Caco-2 (cell line): ENCODE data around the gene IKZF1. TPM values are rescaled to one million over a fixed set of nuclear protein-coding genes. Genes with fewer than 3 reads are reported as not detected.

Source experiments
- BruUV-seq: library from RNA; stranded (reverse); fragments of 400-500 nt; replicated peaks from 2 replicates; lab custom pipeline; 2021; lab: Mats Ljungman, UMichigan
- CTCF ChIA-PET: fragments of 300-600 bp; sonication (Branson Sonifier 250); formaldehyde crosslinking; loops from one replicate; lab custom pipeline; 2022; ENCODE audit warnings: antibody characterized with exemption; lab: Charles Lee
- POLR2A ChIA-PET: fragments of 300-600 bp; sonication (Branson Sonifier 250); formaldehyde crosslinking; loops from one replicate; lab custom pipeline; 2022; ENCODE audit warnings: antibody characterized with exemption; lab: Charles Lee
- DNase-seq, 2 experiments: peaks; one replicate each; pipeline versions ENCODE4 v3.0.0 to v3.0.0-alpha.2; 2020 to 2022
- H3K27me3 ChIP-seq: replicated peaks from 2 replicates; pipeline ENCODE4 v1.6.0; 2011; ENCODE audit warnings: low read length; ENCODE audit not compliant: control insufficient read depth, insufficient read depth
- H3K36me3 ChIP-seq: 2 replicates; pipeline ENCODE4 v1.5.1; 2011; ENCODE audit warnings: low read length; ENCODE audit not compliant: control insufficient read depth, insufficient read depth
- H3K4me1 ChIP-seq: fragments of 250-450 bp; sonication (Bioruptor Pico); 2 replicates; pipeline ENCODE4 v1.5.1; 2020; ENCODE audit warnings: mild to moderate bottlenecking
- H3K4me3 ChIP-seq: 2 replicates; pipeline ENCODE4 v1.5.1; 2011; ENCODE audit warnings: low read depth, mild to moderate bottlenecking, control low read depth, low read length
- H3K9me3 ChIP-seq: fragments of 250-450 bp; sonication (Bioruptor Pico); 2 replicates; pipeline ENCODE4 v1.5.1; 2020; ENCODE audit warnings: mild to moderate bottlenecking, moderate library complexity
- H3K27ac Mint-ChIP-seq: one replicate; pipeline ENCODE4 v1.8.0; 2022; ENCODE audit warnings: mixed read lengths; ENCODE audit not compliant: unreplicated experiment
- H3K27me3 Mint-ChIP-seq: one replicate; pipeline ENCODE4 v1.8.0; 2022; ENCODE audit warnings: mixed read lengths; ENCODE audit not compliant: insufficient read depth, unreplicated experiment
- H3K36me3 Mint-ChIP-seq: one replicate; pipeline ENCODE4 v1.8.0; 2022; ENCODE audit warnings: mild to moderate bottlenecking, mixed read lengths; ENCODE audit not compliant: insufficient read depth, unreplicated experiment
- H3K4me1 Mint-ChIP-seq: one replicate; pipeline ENCODE4 v1.8.0; 2022; ENCODE audit warnings: low read depth, mixed read lengths; ENCODE audit not compliant: unreplicated experiment
- H3K4me3 Mint-ChIP-seq: one replicate; pipeline ENCODE4 v1.8.0; 2022; ENCODE audit warnings: mild to moderate bottlenecking, moderate library complexity, mixed read lengths; ENCODE audit not compliant: unreplicated experiment
- H3K9me3 Mint-ChIP-seq: one replicate; pipeline ENCODE4 v1.8.0; 2022; ENCODE audit warnings: mixed read lengths; ENCODE audit not compliant: unreplicated experiment
- CTCF ChIP-seq, 2 experiments: fragments of 200-600 bp in 1 of 2; IDR thresholded peaks; 1 replicate in 1 of 2; 2 replicates in 1 of 2; pipeline versions ENCODE4 v1.5.1 to v1.8.0; 2011 to 2022; ENCODE audit warnings: antibody characterized with exemption in 1 of 2, control low read depth in 1 of 2, inconsistent platforms in 1 of 2, low read depth in 1 of 2, low read length in 1 of 2, mild to moderate bottlenecking in 1 of 2, moderate library complexity in 1 of 2; ENCODE audit not compliant: insufficient read depth in 1 of 2, severe bottlenecking in 1 of 2, unreplicated experiment in 1 of 2
- intact Hi-C: fragments of 100-400 bp; cut with micrococcal nuclease; formaldehyde crosslinking; loops from one replicate; pipeline ENCODE4 v1.10.0; 2022; ENCODE audit not compliant: unreplicated experiment
- total RNA-seq: library from RNA; stranded (reverse); gene quantifications from 2 replicates; pipeline ENCODE4 v1.2.3, GENCODE V29; 2022

Gene IKZF1
- total RNA-seq, 1 experiment from 2014 or later: not detected

- H3K4me1 ChIP-seq: no peaks in the 10 kb centered on the region
- no peak for TF ChIP-seq CTCF (IDR thresholded peaks at IDR 0.05; ENCODE audit: insufficient read depth in 1 of 2, low read depth in 1 of 2, low read length in 1 of 2, severe bottlenecking in 1 of 2, unreplicated experiment in 1 of 2)
- H3K4me3 ChIP-seq: no peak overlapping the region
- DNase-seq: no peak
- ChIA-PET CTCF (no interaction called here), POLR2A (no interaction called here)
- Mint-ChIP-seq H3K4me1 (no peaks in the 10 kb centered on the region), H3K9me3 (no peaks in the 10 kb centered on the region), H3K4me3 (no peak overlapping the region), H3K36me3 (peaks cover 6% of the 10 kb centered on the region), H3K27me3 (peaks cover 35% of the 10 kb centered on the region), H3K27ac (no peak overlapping the region)
- BruUV-seq: no TSS peak
- H3K9me3 ChIP-seq: no peaks in the 10 kb centered on the region
- no peaks in the 10 kb centered on the region for H3K27me3 ChIP-seq
- H3K36me3 ChIP-seq: no peaks in the 10 kb centered on the region
- intact Hi-C loops: no loop called here
Observed at GRCh38 chr7:50393547-50394252, 89.2 kb downstream of the IKZF1 start.

- Histone ChIP-seq H3K9me3 (no peaks in the 10 kb centered on the region), H3K36me3 (no peaks in the 10 kb centered on the region), H3K4me3 (no peak overlapping the region), H3K27me3 (no peaks in the 10 kb centered on the region), H3K4me1 (no peaks in the 10 kb centered on the region)
- Mint-ChIP-seq H3K9me3 (no peaks in the 10 kb centered on the region), H3K27ac (no peak overlapping the region), H3K36me3 (peaks cover 6% of the 10 kb centered on the region), H3K27me3 (peaks cover 35% of the 10 kb centered on the region), H3K4me1 (no peaks in the 10 kb centered on the region), H3K4me3 (no peak overlapping the region)
- DNase-seq: no peak
- no TSS peak for BruUV-seq
- POLR2A ChIA-PET: no interaction called here
- intact Hi-C loops: no loop called here
- CTCF ChIA-PET: no interaction called here
- no peak for TF ChIP-seq CTCF (IDR thresholded peaks at IDR 0.05; ENCODE audit: insufficient read depth in 1 of 2, low read depth in 1 of 2, low read length in 1 of 2, severe bottlenecking in 1 of 2, unreplicated experiment in 1 of 2)
Observed at GRCh38 chr7:50394315-50394714, 89.8 kb downstream of the IKZF1 start.

GRCh38 chr7:50396856-50397255, 92.3 kb downstream of the IKZF1 start:
- H3K4me3 ChIP-seq: no peak overlapping the region
- Mint-ChIP-seq H3K9me3 (no peaks in the 10 kb centered on the region), H3K27ac (no peak overlapping the region), H3K36me3 (peaks cover 6% of the 10 kb centered on the region), H3K4me3 (no peak overlapping the region), H3K27me3 (peaks cover 33% of the 10 kb centered on the region), H3K4me1 (no peaks in the 10 kb centered on the region)
- H3K4me1 ChIP-seq: no peaks in the 10 kb centered on the region
- intact Hi-C loops: no loop called here
- no peak for TF ChIP-seq CTCF (IDR thresholded peaks at IDR 0.05; ENCODE audit: insufficient read depth in 1 of 2, low read depth in 1 of 2, low read length in 1 of 2, severe bottlenecking in 1 of 2, unreplicated experiment in 1 of 2)
- ChIA-PET POLR2A (no interaction called here), CTCF (no interaction called here)
- H3K36me3 ChIP-seq: no peaks in the 10 kb centered on the region
- no peaks in the 10 kb centered on the region for H3K9me3 ChIP-seq
- no peaks in the 10 kb centered on the region for H3K27me3 ChIP-seq
- BruUV-seq: no TSS peak
- no peak for DNase-seq
